Measurements from ENCODE around the gene FHIT. TPM values are rescaled to one million over a fixed set of nuclear protein-coding genes. Genes with fewer than 3 reads are reported as not detected.

FHIT gene
- total RNA-seq, 1 donor: 16.9 TPM

GRCh38 chr3:59780209-59780608 is 1471.0 kb downstream of the FHIT start:
- H3K27me3 ChIP-seq (ENCODE audit: insufficient read depth, low read length): no peaks in the 10 kb centered on the region

DNA sequence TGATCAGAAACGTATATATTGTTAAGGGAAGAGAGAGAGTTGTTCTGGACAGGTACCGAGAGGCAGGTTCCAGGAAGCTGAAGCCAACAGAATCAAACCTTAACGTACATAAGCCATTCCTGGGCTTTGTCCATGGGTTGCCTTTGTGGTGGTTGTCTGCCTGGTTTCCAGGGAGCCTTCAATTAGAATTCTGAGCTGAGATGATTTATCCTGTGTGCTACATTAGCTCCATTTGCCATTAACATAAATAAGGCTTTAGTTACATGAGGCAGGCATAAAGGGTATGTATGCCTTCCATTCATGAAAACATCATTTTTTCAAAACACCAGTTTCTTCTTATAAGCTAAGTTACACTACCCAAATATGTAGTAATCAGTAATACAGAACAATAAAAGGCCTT is 1472.0 kb downstream of the FHIT start:
- H3K4me3 ChIP-seq (ENCODE audit: low read length): no peak overlapping the region
- peaks cover 4% of the 10 kb centered on the region for H3K4me1 ChIP-seq (ENCODE audit: insufficient read depth, low read length)
- H3K9me3 ChIP-seq (ENCODE audit: low read depth, low read length): no peaks in the 10 kb centered on the region
- no peaks in the 10 kb centered on the region for H3K27me3 ChIP-seq (ENCODE audit: insufficient read depth, low read length)

More at GRCh38 chr3:59780209-59780608, 1471.0 kb downstream of the FHIT start:
- H3K9me3 ChIP-seq (ENCODE audit: low read depth, low read length): no peaks in the 10 kb centered on the region
- H3K4me3 ChIP-seq (ENCODE audit: low read length): no peak overlapping the region
- peaks cover 6% of the 10 kb centered on the region for H3K4me1 ChIP-seq (ENCODE audit: insufficient read depth, low read length)

DNA sequence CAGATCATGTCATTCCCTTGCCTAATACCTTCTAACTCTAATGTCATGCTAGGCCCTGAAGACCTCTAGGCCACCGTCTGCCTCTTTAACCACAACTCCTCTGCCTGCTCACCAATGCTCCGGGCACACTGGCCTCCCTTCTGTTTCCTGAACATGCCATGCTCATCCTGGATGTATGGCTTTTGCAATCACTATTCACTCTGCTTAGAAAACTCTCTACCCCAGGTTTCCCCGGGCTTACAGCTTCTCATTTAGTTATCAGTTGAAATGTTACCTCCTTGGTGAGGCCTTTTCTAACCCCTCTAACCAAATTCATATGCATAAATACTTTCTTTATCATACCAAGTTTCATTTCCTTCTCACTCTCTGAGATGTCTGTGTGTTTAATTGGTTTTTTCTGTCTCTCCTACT is 1473.6 kb downstream of the FHIT start:
- H3K4me3 ChIP-seq (ENCODE audit: low read length): no peak overlapping the region

DNA sequence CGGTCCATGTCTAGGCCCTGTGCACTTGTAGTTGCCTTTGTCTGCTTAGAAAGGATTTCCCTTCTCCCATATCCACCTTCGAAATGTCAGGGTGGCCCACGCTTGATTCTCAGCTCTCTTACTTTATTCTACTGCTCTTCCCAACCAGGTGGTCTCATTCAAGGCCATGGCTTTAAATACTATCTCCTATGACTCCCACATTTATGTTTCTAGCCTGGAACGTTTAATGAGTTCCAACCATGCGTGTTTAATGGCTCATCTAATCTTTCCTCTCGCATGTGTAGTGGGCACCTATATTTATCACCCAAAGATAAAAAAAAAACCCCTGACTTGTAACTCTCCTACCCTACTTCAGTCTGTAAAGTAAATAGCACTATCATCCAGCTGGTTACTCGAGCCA is 1474.2 kb downstream of the FHIT start:
- peaks cover 16% of the 10 kb centered on the region for H3K4me1 ChIP-seq (ENCODE audit: insufficient read depth, low read length)
- no peaks in the 10 kb centered on the region for H3K27me3 ChIP-seq (ENCODE audit: insufficient read depth, low read length)
- no peaks in the 10 kb centered on the region for H3K9me3 ChIP-seq (ENCODE audit: low read depth, low read length)
- no peak overlapping the region for H3K4me3 ChIP-seq (ENCODE audit: low read length)

More for the DNA sequence above, 1473.6 kb downstream of the FHIT start:
- Histone ChIP-seq H3K27me3 (ENCODE audit: insufficient read depth, low read length) (no peaks in the 10 kb centered on the region), H3K9me3 (ENCODE audit: low read depth, low read length) (no peaks in the 10 kb centered on the region), H3K4me1 (ENCODE audit: insufficient read depth, low read length) (peaks cover 10% of the 10 kb centered on the region)

GRCh38 chr3:59775761-59776325 is 1475.4 kb downstream of the FHIT start:
- Histone ChIP-seq H3K27me3 (ENCODE audit: insufficient read depth, low read length) (no peaks in the 10 kb centered on the region), H3K4me1 (ENCODE audit: insufficient read depth, low read length) (peaks cover 19% of the 10 kb centered on the region), H3K9me3 (ENCODE audit: low read depth, low read length) (no peaks in the 10 kb centered on the region), H3K4me3 (ENCODE audit: low read length) (no peak overlapping the region)

GRCh38 chr3:59775106-59775505 is 1476.1 kb downstream of the FHIT start:
- Histone ChIP-seq H3K27me3 (ENCODE audit: insufficient read depth, low read length) (no peaks in the 10 kb centered on the region), H3K9me3 (ENCODE audit: low read depth, low read length) (no peaks in the 10 kb centered on the region), H3K4me3 (ENCODE audit: low read length) (no peak overlapping the region), H3K4me1 (ENCODE audit: insufficient read depth, low read length) (peaks cover 19% of the 10 kb centered on the region)

DNA sequence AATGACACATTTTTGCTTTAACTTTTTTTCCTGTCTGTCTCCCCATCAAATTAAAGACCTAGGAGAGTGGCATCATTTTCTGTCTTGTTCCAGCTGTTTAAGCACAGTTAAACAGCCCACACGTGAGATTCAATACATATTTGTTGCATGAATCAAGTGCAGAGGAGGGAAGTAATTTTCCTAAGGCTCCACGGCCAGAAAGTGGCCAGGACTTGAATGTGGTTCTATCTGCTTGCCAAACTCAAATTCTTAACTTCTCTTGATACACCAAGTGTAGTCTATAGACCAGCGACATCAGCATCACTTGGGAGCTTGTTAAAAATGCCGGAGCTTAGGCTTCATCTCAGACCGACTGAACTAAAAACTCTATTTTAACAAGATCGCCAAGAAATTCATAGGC is 1476.6 kb downstream of the FHIT start:
- no peak overlapping the region for H3K4me3 ChIP-seq (ENCODE audit: low read length)
- H3K4me1 ChIP-seq (ENCODE audit: insufficient read depth, low read length): peaks cover 19% of the 10 kb centered on the region
- H3K27me3 ChIP-seq (ENCODE audit: insufficient read depth, low read length): no peaks in the 10 kb centered on the region
- no peaks in the 10 kb centered on the region for H3K9me3 ChIP-seq (ENCODE audit: low read depth, low read length)

GRCh38 chr3:59774000-59774399 is 1477.3 kb downstream of the FHIT start:
- Histone ChIP-seq H3K27me3 (ENCODE audit: insufficient read depth, low read length) (no peaks in the 10 kb centered on the region), H3K4me3 (ENCODE audit: low read length) (no peak overlapping the region), H3K9me3 (ENCODE audit: low read depth, low read length) (no peaks in the 10 kb centered on the region), H3K4me1 (ENCODE audit: insufficient read depth, low read length) (peaks cover 19% of the 10 kb centered on the region)

DNA sequence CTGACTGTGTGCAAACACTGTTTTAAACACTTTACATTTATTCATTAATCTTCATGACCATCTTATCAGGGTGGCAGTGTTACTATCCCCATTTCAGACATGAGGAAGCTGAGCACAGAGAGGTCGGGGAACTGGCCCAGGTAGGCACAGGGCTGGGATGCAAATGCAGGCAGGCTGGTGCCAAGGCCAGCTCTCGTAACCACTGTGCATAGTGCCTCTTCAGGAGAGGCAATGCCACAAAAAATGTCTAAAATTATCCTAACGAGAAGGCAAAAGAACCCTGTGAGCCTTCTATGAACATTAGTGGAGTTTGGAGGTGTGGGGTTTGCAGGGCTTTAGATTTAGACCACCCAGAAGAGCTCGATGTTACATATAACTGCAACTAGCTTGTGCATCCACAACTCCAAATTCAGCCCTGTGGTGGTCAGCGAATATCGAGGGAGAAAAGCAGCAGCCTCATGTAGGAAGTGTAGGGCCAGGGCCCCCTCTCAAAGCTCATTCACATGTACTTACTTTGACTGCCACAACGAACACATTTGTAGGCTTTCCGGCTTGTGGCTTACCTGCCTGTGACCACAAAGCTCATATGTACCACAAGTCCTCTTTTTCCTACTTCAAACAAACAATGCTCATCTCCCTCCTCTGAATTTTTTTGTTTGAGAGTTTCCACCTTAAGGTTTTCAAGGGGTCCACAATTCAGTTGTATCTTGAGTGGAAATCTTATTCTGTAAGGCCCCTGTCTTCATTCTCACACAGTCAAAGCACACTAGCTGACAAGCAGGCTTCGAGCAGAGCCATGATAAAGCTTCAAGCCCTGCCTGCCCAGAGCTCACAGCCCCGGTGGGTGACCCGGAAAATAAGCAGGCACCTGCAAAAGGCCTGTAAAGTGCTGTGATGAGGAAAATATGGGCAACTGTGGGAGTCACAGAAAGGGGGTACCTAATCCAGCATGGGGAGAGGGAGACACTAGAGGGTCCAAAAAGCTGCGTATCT is 1478.5 kb downstream of the FHIT start:
- H3K4me3 ChIP-seq (ENCODE audit: low read length): no peak overlapping the region
- no peaks in the 10 kb centered on the region for H3K27me3 ChIP-seq (ENCODE audit: insufficient read depth, low read length)
- no peaks in the 10 kb centered on the region for H3K9me3 ChIP-seq (ENCODE audit: low read depth, low read length)
- H3K4me1 ChIP-seq (ENCODE audit: insufficient read depth, low read length): peaks cover 19% of the 10 kb centered on the region

GRCh38 chr3:59771768-59772181 is 1479.5 kb downstream of the FHIT start:
- H3K27me3 ChIP-seq (ENCODE audit: insufficient read depth, low read length): no peaks in the 10 kb centered on the region
- peaks cover 19% of the 10 kb centered on the region for H3K4me1 ChIP-seq (ENCODE audit: insufficient read depth, low read length)
- no peak overlapping the region for H3K4me3 ChIP-seq (ENCODE audit: low read length)

GRCh38 chr3:59769127-59769750 is 1482.0 kb downstream of the FHIT start:
- Histone ChIP-seq H3K9me3 (ENCODE audit: low read depth, low read length) (no peaks in the 10 kb centered on the region), H3K4me3 (ENCODE audit: low read length) (no peak overlapping the region), H3K27me3 (ENCODE audit: insufficient read depth, low read length) (no peaks in the 10 kb centered on the region), H3K4me1 (ENCODE audit: insufficient read depth, low read length) (peaks cover 19% of the 10 kb centered on the region)

More at GRCh38 chr3:59771768-59772181, 1479.5 kb downstream of the FHIT start:
- no peaks in the 10 kb centered on the region for H3K9me3 ChIP-seq (ENCODE audit: low read depth, low read length)

- Histone ChIP-seq H3K4me1 (ENCODE audit: insufficient read depth, low read length) (no peaks in the 10 kb centered on the region), H3K9me3 (ENCODE audit: low read depth, low read length) (no peaks in the 10 kb centered on the region), H3K4me3 (ENCODE audit: low read length) (no peak overlapping the region), H3K27me3 (ENCODE audit: insufficient read depth, low read length) (no peaks in the 10 kb centered on the region)
Observed at GRCh38 chr3:59766200-59766872, 1484.9 kb downstream of the FHIT start.

- Histone ChIP-seq H3K9me3 (ENCODE audit: low read depth, low read length) (no peaks in the 10 kb centered on the region), H3K4me1 (ENCODE audit: insufficient read depth, low read length) (no peaks in the 10 kb centered on the region), H3K4me3 (ENCODE audit: low read length) (no peak overlapping the region), H3K27me3 (ENCODE audit: insufficient read depth, low read length) (no peaks in the 10 kb centered on the region)
Observed at GRCh38 chr3:59764171-59764570, 1487.1 kb downstream of the FHIT start.

GRCh38 chr3:59762941-59763340 is 1488.3 kb downstream of the FHIT start:
- Histone ChIP-seq H3K4me1 (ENCODE audit: insufficient read depth, low read length) (no peaks in the 10 kb centered on the region), H3K27me3 (ENCODE audit: insufficient read depth, low read length) (no peaks in the 10 kb centered on the region), H3K9me3 (ENCODE audit: low read depth, low read length) (no peaks in the 10 kb centered on the region), H3K4me3 (ENCODE audit: low read length) (no peak overlapping the region)

All from mononuclear cell (primary cell).